Trophoblast cell (in vitro differentiated cells and primary cell): ENCODE results near the gene TSKS.

Experiments used
- DNase-seq, 2 donors: peaks; one replicate each; pipeline ENCODE4 v3.0.0-alpha.2; 2016
- H2AFZ ChIP-seq: 2 replicates; pipeline ENCODE4 v1.6.1; 2013; ENCODE audit warnings: low read length, moderate library complexity, mild to moderate bottlenecking; ENCODE audit not compliant: insufficient read depth, poor library complexity
- H2AK5ac ChIP-seq: 2 replicates; pipeline ENCODE4 v1.6.1; 2013; ENCODE audit warnings: mild to moderate bottlenecking, low read length
- H2BK120ac ChIP-seq: 2 replicates; pipeline ENCODE4 v1.6.1; 2013; ENCODE audit warnings: low read length, mild to moderate bottlenecking, moderate library complexity; ENCODE audit not compliant: insufficient read depth, poor library complexity
- H2BK12ac ChIP-seq: 2 replicates; pipeline ENCODE4 v1.6.1; 2013; ENCODE audit warnings: mild to moderate bottlenecking, low read length, moderate library complexity
- H2BK5ac ChIP-seq: 2 replicates; pipeline ENCODE4 v1.6.1; 2013; ENCODE audit warnings: low read length, low read depth, moderate library complexity, mild to moderate bottlenecking; ENCODE audit not compliant: poor library complexity
- H3K14ac ChIP-seq: 2 replicates; pipeline ENCODE4 v1.6.1; 2013; ENCODE audit warnings: mild to moderate bottlenecking, low read length
- H3K18ac ChIP-seq: 2 replicates; pipeline ENCODE4 v1.6.1; 2013; ENCODE audit warnings: mild to moderate bottlenecking, low read length
- H3K23ac ChIP-seq: 2 replicates; pipeline ENCODE4 v1.6.1; 2013; ENCODE audit warnings: low read length
- H3K27ac ChIP-seq: 2 replicates; pipeline ENCODE4 v1.5.1; 2013; ENCODE audit warnings: low read depth, mild to moderate bottlenecking, inconsistent platforms, low read length, moderate library complexity
- H3K27me3 ChIP-seq: 2 replicates; pipeline ENCODE4 v1.6.1; 2013; ENCODE audit warnings: inconsistent platforms, mild to moderate bottlenecking, low read length, moderate library complexity; ENCODE audit not compliant: insufficient read depth
- H3K36me3 ChIP-seq, 2 experiments: 1 replicate in 1 of 2; 2 replicates in 1 of 2; pipeline ENCODE4 v1.6.1; 2013; ENCODE audit warnings: low read length in 2 of 2, mild to moderate bottlenecking in 2 of 2, moderate library complexity in 1 of 2; ENCODE audit not compliant: insufficient read depth in 2 of 2, control insufficient read depth in 1 of 2
- H3K4ac ChIP-seq: 2 replicates; pipeline ENCODE4 v1.6.1; 2013; ENCODE audit warnings: low read depth, mild to moderate bottlenecking, low read length, moderate library complexity
- H3K4me1 ChIP-seq, 2 experiments: 1 replicate in 1 of 2; 2 replicates in 1 of 2; pipeline ENCODE4 v1.6.1; 2013; ENCODE audit warnings: low read length in 2 of 2, mild to moderate bottlenecking in 2 of 2, moderate library complexity in 1 of 2; ENCODE audit not compliant: insufficient read depth in 2 of 2, control insufficient read depth in 1 of 2
- H3K4me2 ChIP-seq: 2 replicates; pipeline ENCODE4 v1.6.1; 2013; ENCODE audit warnings: inconsistent platforms, mild to moderate bottlenecking, low read length, moderate library complexity
- H3K4me3 ChIP-seq: 2 replicates; pipeline ENCODE4 v1.5.1; 2013; ENCODE audit warnings: mild to moderate bottlenecking, low read depth, low read length, inconsistent platforms
- H3K79me1 ChIP-seq: one replicate; pipeline ENCODE4 v1.6.1; 2013; ENCODE audit warnings: low read length
- H3K79me2 ChIP-seq: 2 replicates; pipeline ENCODE4 v1.6.1; 2013; ENCODE audit warnings: low read length, mild to moderate bottlenecking; ENCODE audit not compliant: control insufficient read depth, insufficient read depth, poor library complexity
- H3K9ac ChIP-seq: 2 replicates; pipeline ENCODE4 v1.6.1; 2013; ENCODE audit warnings: mild to moderate bottlenecking, low read length
- H3K9me3 ChIP-seq: 2 replicates; pipeline ENCODE4 v1.6.1; 2013; ENCODE audit warnings: low read depth, mild to moderate bottlenecking, control low read depth, inconsistent platforms, low read length; ENCODE audit not compliant: insufficient read depth
- H4K12ac ChIP-seq: 2 replicates; pipeline ENCODE4 v1.6.1; 2013; ENCODE audit warnings: low read depth, mild to moderate bottlenecking, low read length, moderate library complexity
- H4K8ac ChIP-seq: 2 replicates; pipeline ENCODE4 v1.6.1; 2013; ENCODE audit warnings: low read depth, mild to moderate bottlenecking, low read length, moderate library complexity
- H4K91ac ChIP-seq: one replicate; pipeline ENCODE4 v1.6.1; 2013; ENCODE audit warnings: low read depth, mild to moderate bottlenecking, low read length, moderate library complexity
- WGBS: extraction: QIAGEN DNeasy Blood & Tissue Kit; methylation state at CpG from one replicate; pipeline ENCODE4 v1.1.7; 2013; ENCODE audit warnings: missing lambda C conversion rate; ENCODE audit not compliant: insufficient read length, insufficient coverage; ENCODE audit errors: extremely low coverage; 5-methylcytosine and 5-hydroxymethylcytosine counted together

Gene TSKS

GRCh38 chr19:49770529-49770928 lies 7.4 kb upstream of the TSKS start:
- no peak overlapping the region for H3K14ac ChIP-seq
- no peak overlapping the region for H3K4me3 ChIP-seq
- no peak overlapping the region for H3K4me2 ChIP-seq
- no peak overlapping the region for H3K23ac ChIP-seq
- H3K4ac ChIP-seq, result no peak overlapping the region
- WGBS, result no CpG with 5 or more reads among the region's 8 CpGs
- peaks cover 15% of the 10 kb centered on the region for H3K79me1 ChIP-seq
- no peak overlapping the region for H3K18ac ChIP-seq
- peaks cover 17 to 19% of the 10 kb centered on the region in 2 experiments for H3K4me1 ChIP-seq
- no peak overlapping the region for H4K8ac ChIP-seq
- peaks cover 13 to 17% of the 10 kb centered on the region in 2 experiments for H3K36me3 ChIP-seq
- H3K9me3 ChIP-seq, result no peaks in the 10 kb centered on the region
- H2AFZ ChIP-seq, result no peak overlapping the region
- H3K9ac ChIP-seq, result no peak overlapping the region
- no peak overlapping the region for H2BK5ac ChIP-seq
- H3K27me3 ChIP-seq, result no peaks in the 10 kb centered on the region
- no peak for DNase-seq
- no peak overlapping the region for H2BK120ac ChIP-seq
- H4K91ac ChIP-seq, result no peak overlapping the region
- peaks cover 11% of the 10 kb centered on the region for H3K79me2 ChIP-seq
- H2AK5ac ChIP-seq, result no peak overlapping the region
- H3K27ac ChIP-seq, result no peak overlapping the region
- H4K12ac ChIP-seq, result no peak overlapping the region
- no peak overlapping the region for H2BK12ac ChIP-seq

- no peak overlapping the region for H3K9ac ChIP-seq
- no CpG with 5 or more reads among the region's 12 CpGs for WGBS
- H2AFZ ChIP-seq, result no peak overlapping the region
- DNase-seq, result no peak
- H3K23ac ChIP-seq, result no peak overlapping the region
- peak overlapping the region; percentile 71 for H3K4ac ChIP-seq
- H2AK5ac ChIP-seq, result no peak overlapping the region
- H3K9me3 ChIP-seq, result no peaks in the 10 kb centered on the region
- no peak overlapping the region for H3K14ac ChIP-seq
- H3K4me1 ChIP-seq, result peaks cover 16% of the 10 kb centered on the region in 2 experiments
- H3K36me3 ChIP-seq, result peaks cover 6 to 8% of the 10 kb centered on the region in 2 experiments
- no peak overlapping the region for H3K18ac ChIP-seq
- H2BK12ac ChIP-seq, result no peak overlapping the region
- H3K27ac ChIP-seq, result no peak overlapping the region
- H2BK120ac ChIP-seq, result no peak overlapping the region
- peak overlapping the region; percentile 51 for H4K8ac ChIP-seq
- peaks cover 15% of the 10 kb centered on the region for H3K79me1 ChIP-seq
- H3K4me2 ChIP-seq, result peak overlapping the region; percentile 82
- no peaks in the 10 kb centered on the region for H3K27me3 ChIP-seq
- no peak overlapping the region for H3K4me3 ChIP-seq
- no peak overlapping the region for H4K12ac ChIP-seq
- H2BK5ac ChIP-seq, result no peak overlapping the region
- no peak overlapping the region for H4K91ac ChIP-seq
- peaks cover 11% of the 10 kb centered on the region for H3K79me2 ChIP-seq
Observed at GRCh38 chr19:49767967-49768581, 5.0 kb upstream of the TSKS start.

- Histone ChIP-seq H2BK12ac (no peak overlapping the region), H3K14ac (peak overlapping the region; percentile 92), H3K9ac (peak overlapping the region; percentile 97), H3K4ac (peak overlapping the region; percentile 71), H2AK5ac (peak overlapping the region; percentile 4), H4K12ac (no peak overlapping the region), H2AFZ (no peak overlapping the region), H3K18ac (peak overlapping the region; percentile 67), H3K79me1 (peaks cover 15% of the 10 kb centered on the region), H3K4me2 (peak overlapping the region; percentile 82), H3K36me3 (peaks cover 3 to 4% of the 10 kb centered on the region in 2 experiments), H3K27ac (peak overlapping the region; percentile 29), H3K79me2 (peaks cover 11% of the 10 kb centered on the region), H4K91ac (peak overlapping the region; percentile 75), H3K4me1 (peaks cover 11 to 12% of the 10 kb centered on the region in 2 experiments), H2BK120ac (no peak overlapping the region), H3K4me3 (peak overlapping the region; percentile 99), H3K27me3 (no peaks in the 10 kb centered on the region), H4K8ac (peak overlapping the region; percentile 51), H3K23ac (no peak overlapping the region), H3K9me3 (no peaks in the 10 kb centered on the region), H2BK5ac (peak overlapping the region; percentile 11)
- DNase-seq, result no peak
- WGBS, result no CpG with 5 or more reads among the region's 9 CpGs
Observed at GRCh38 chr19:49767381-49767780, 4.3 kb upstream of the TSKS start.

GRCh38 chr19:49766930-49767299 lies 3.8 kb upstream of the TSKS start, which contains the start of gene AP2A1:
AP2A1 (plus strand) TSS chr19:49767001; CDS start chr19:49767134, 133 bp downstream.
- H3K9me3 ChIP-seq, result peaks cover under 1% of the 10 kb centered on the region
- H3K14ac ChIP-seq, result peak within 1 kb of the TSS; percentile 92
- H2BK5ac ChIP-seq, result peak within 1 kb of the TSS; percentile 93
- H4K91ac ChIP-seq, result peak within 1 kb of the TSS; percentile 94
- H2AK5ac ChIP-seq, result peak within 1 kb of the TSS; percentile 42
- H3K79me1 ChIP-seq, result peaks cover 16% of the 10 kb centered on the region
- no peak for DNase-seq
- peak within 1 kb of the TSS; percentile 82 for H3K4me2 ChIP-seq
- H3K27ac ChIP-seq, result peak within 1 kb of the TSS; percentile 99
- peak within 1 kb of the TSS; percentile 83 for H4K8ac ChIP-seq
- H3K4ac ChIP-seq, result peak within 1 kb of the TSS; percentile 80
- peaks cover 3 to 4% of the 10 kb centered on the region in 2 experiments for H3K36me3 ChIP-seq
- no peaks in the 10 kb centered on the region for H3K27me3 ChIP-seq
- H2BK120ac ChIP-seq, result peak within 1 kb of the TSS; percentile 62
- peaks cover 11 to 13% of the 10 kb centered on the region in 2 experiments for H3K4me1 ChIP-seq
- H3K23ac ChIP-seq, result no peak within 1 kb of the TSS
- H2AFZ ChIP-seq, result peak within 1 kb of the TSS; percentile 88
- peak within 1 kb of the TSS; percentile 80 for H3K18ac ChIP-seq
- peak within 1 kb of the TSS; percentile 78 for H4K12ac ChIP-seq
- no CpG with 5 or more reads among the region's 38 CpGs for WGBS
- no peak within 1 kb of the TSS for H2BK12ac ChIP-seq
- peak within 1 kb of the TSS; percentile 97 for H3K9ac ChIP-seq
- H3K4me3 ChIP-seq, result peak within 1 kb of the TSS; percentile 99
- peaks cover 11% of the 10 kb centered on the region for H3K79me2 ChIP-seq
